LNCaP clone FGC (cell line): ENCODE measurements around the gene PI4KA.
"Not testable (repeated sequence)": the region's sequence is repeated elsewhere in the genome, so short reads cannot be mapped to it uniquely, and the experiment has no call there.

ENCODE experiments used
- DNase-seq: peaks from one replicate; pipeline ENCODE4 v3.0.0-alpha.2; 2011; ENCODE audit warnings: low read depth
- H3K4me3 ChIP-seq: 2 replicates; pipeline ENCODE4 v1.5.1; 2011; ENCODE audit warnings: mild to moderate bottlenecking, low read depth, low read length, control low read depth
- TF ChIP-seq, protein P1 (sequence below): IDR thresholded peaks from 2 replicates; pipeline ENCODE4 v1.5.1; 2012; ENCODE audit warnings: mild to moderate bottlenecking; ENCODE audit not compliant: control insufficient read depth, insufficient read depth; ENCODE audit errors: extremely low read depth

Gene PI4KA

DNA sequence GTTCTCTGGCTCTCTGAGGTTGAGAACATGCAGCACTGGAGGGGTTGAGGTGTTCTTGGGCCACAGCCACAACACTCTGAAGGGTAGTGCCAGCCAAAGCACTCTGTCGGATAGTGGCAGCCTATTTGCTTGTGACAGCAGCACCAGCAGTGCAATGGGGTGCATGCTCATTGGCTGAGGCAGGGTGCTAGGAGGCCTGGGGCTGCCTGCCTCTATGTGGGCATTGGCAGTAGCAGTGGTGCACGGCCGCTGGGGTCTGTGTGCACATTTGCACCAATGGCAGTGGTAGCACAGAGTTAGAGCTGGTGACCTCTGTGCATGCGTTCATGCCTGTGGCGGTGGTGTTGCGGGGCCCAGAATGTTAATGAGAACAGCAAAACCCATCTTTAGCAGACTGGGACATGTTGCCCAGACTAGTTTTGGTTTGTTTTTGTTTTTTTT is 25.4 kb downstream of the PI4KA start:
- no peak for DNase-seq
- TF ChIP-seq, protein P1, sequence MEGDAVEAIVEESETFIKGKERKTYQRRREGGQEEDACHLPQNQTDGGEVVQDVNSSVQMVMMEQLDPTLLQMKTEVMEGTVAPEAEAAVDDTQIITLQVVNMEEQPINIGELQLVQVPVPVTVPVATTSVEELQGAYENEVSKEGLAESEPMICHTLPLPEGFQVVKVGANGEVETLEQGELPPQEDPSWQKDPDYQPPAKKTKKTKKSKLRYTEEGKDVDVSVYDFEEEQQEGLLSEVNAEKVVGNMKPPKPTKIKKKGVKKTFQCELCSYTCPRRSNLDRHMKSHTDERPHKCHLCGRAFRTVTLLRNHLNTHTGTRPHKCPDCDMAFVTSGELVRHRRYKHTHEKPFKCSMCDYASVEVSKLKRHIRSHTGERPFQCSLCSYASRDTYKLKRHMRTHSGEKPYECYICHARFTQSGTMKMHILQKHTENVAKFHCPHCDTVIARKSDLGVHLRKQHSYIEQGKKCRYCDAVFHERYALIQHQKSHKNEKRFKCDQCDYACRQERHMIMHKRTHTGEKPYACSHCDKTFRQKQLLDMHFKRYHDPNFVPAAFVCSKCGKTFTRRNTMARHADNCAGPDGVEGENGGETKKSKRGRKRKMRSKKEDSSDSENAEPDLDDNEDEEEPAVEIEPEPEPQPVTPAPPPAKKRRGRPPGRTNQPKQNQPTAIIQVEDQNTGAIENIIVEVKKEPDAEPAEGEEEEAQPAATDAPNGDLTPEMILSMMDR: no peak
- H3K4me3 ChIP-seq: no peak overlapping the region

DNA sequence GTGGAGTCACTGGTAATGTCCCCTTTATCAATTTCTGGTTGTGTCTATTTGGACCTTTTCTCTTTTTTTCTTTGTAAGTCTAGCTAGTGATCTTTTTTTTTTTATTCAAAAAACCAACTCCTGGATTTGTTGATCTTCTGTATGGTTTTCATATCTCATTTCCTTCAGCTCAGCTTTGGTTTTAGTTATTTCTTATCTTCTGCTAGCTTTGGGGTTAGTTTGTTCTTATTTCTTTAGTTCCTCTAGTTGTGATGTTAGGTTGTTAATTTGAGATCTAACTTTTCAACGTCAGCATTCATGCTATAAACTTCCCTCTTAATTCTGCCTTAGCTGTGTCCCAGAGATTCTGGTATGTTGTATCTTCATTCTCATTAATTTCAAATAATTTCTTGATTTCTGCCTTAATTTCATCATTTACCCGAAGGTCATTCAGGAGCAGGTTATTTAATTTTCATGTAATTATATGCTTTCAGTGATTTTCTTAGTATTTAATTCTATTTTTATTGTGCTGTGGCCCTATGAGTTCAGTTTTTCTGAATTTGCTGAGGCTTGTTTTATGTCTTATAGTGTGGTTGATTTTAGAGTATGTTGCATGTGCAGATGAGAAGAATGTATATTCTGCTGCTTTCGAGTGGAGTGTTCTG is 29.0 kb downstream of the PI4KA start:
- DNase-seq: no peak
- TF ChIP-seq, protein P1: no peak
- H3K4me3 ChIP-seq: no peak overlapping the region

DNA sequence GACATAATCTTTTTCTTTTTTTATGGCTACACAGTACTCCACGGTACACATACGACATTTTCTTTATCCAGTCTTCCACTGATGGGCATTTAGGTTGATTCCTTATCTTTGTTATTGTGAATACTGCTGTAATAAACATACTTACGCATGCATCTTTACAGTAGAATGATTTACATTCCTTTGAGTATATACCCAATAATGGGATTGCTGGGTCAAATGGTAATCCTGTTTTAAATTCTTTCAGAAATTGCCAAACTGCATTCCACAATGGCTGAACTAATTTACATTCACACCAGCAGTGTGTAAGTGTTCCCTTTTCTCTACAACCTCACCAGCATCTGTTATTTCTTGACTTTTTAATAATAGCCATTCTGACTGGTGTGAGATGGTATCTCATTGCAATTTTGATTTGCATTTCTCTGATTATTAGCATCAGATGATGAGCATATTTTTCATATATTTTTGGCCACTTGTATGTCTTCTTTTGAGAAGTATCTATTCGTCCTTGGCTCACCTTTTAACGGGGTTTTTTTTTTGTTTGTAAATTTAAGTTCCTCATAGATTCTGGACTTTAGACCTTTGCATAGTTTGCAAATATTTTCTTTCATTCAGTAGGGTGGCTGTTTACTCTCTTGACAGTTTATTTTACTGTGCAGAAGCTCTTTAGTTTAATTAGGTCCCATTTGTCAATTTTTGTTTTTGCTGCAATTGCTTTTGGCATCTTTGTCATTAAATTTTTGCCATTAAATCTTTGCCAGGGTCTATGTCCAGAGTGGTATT is 32.0 kb downstream of the PI4KA start:
- not testable (repeated sequence) for H3K4me3 ChIP-seq, DNase-seq

DNA sequence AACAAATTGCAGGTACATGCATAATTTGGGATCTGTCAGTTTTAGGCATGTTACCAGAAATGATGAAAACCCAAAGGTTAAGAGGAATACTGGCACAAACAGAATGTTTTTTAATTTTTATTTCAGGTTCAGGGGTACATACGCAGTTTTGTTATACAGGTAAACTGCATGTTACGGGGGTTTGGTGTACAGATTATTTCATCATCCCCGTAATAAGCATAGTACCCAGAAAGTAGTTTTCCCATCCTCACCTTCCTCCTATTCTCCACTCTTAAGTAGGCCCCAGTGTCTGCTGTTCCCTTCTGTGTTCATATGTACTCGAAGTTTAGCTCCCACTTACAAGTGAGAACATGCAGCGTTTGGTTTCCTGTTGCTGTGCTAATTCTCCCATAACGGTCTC is 33.0 kb downstream of the PI4KA start:
- H3K4me3 ChIP-seq: no peak overlapping the region
- TF ChIP-seq, protein P1: no peak
- DNase-seq: no peak

DNA sequence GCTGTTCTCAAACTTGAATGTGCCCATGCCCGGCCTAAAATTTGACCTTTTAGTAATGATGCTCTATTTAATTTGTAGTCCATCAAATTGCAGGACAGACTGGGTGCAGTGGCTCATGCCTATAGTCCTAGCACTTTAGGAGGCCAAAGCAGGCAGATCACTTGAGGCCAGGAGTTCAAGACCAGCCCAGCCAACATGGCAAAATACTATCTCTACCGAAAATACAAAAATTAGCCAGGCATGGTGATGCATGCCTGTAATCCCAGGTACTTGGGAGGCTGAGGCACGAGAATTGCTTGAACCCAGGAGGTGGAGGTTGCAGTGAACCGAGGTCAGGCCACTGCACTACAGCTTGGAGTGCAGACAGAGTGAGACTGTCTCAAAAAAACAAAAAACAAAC is 33.4 kb downstream of the PI4KA start:
- not testable (repeated sequence) for DNase-seq, H3K4me3 ChIP-seq

DNA sequence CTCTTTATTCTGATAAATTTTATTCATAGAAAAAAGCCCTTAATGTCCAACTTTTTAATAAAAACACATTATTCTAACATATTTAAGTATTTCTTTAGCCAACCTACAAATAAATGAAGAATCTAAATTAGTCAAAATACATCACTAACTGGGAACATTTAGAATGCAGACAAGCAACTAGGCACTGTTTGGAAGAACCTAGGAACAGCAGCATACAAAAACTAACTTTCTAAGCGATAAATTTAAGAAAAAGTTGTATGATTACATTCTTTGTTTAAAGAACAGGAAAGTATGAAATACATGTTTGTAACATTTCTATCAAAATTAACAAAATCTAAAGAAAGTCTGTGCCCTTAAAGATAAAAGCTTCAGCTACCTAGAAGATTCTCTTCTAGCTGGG is 35.3 kb downstream of the PI4KA start:
- DNase-seq: no peak
- no peak overlapping the region for H3K4me3 ChIP-seq
- TF ChIP-seq, protein P1: no peak

DNA sequence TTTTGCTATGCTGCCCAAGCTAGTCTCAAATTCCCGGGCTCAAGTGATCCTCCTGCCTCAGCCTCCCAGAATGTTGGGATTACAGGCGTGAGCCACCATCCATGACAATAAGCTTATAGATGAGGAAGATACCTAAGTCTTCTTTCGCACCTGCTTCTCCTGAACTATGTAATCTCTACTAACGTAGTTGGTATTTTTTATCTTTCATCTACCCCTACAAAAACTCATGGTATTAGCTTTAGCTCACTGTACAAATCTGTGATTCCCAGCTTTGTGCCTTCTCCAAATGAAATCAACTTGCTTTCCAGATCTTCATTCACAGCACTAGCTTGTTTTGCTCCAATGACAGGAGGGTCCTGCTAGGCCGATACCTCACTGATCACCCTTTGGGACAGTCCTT is 36.4 kb downstream of the PI4KA start:
- DNase-seq: no peak
- H3K4me3 ChIP-seq: no peak overlapping the region
- TF ChIP-seq, protein P1: no peak

DNA sequence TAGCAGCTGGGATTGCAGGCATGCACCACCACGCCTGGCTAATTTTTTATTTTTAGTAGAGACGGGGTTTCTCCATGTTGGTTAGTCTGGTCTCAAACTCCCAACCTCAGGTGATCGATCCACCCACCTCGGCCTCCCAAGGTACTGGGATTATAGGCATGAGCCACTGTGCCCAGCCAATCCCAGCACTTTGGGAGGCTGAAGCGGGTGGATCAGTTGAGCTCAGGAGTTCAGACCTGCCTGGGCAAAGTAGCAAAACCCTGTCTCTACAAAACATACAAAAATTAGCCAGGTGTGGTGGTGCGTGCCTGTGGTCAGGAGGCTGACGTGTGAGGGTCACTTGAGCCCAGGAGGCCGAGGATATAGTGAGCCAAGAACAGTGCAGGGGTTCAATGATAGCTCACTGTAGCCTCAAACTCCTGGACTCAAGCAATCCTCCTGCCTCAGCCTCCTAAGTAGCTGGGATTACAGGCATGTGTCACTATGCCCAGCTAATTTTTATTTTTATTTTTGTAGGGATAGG is 36.8 kb downstream of the PI4KA start:
- not testable (repeated sequence) for H3K4me3 ChIP-seq, DNase-seq
